HL-60 (cell line): Measurements from ENCODE around the gene TNIP3.

ENCODE experiments used
- DNase-seq, 2 experiments: peaks; one replicate each; pipeline ENCODE4 v3.0.0-alpha.2; 2010 to 2020; ENCODE audit warnings: low read depth in 1 of 2, low spot score in 1 of 2
- H3K27ac ChIP-seq: fragments of 250-450 bp; sonication (Bioruptor Pico); replicated peaks from 2 replicates; pipeline ENCODE4 v1.5.1; 2020; ENCODE audit warnings: mild to moderate bottlenecking, moderate library complexity
- H3K27me3 ChIP-seq: fragments of 250-450 bp; sonication (Bioruptor Pico); 2 replicates; pipeline ENCODE4 v1.5.1; 2021; ENCODE audit warnings: mild to moderate bottlenecking, moderate library complexity; ENCODE audit not compliant: insufficient read depth, poor library complexity, severe bottlenecking
- H3K4me3 ChIP-seq: replicated peaks from 2 replicates; pipeline ENCODE4 v1.5.1; 2011; ENCODE audit warnings: mild to moderate bottlenecking, control low read depth, low read length; ENCODE audit not compliant: insufficient read depth
- GABPA ChIP-seq: IDR thresholded peaks from 2 replicates; pipeline ENCODE4 v1.6.1; 2012; ENCODE audit warnings: low read depth
- POLR2AphosphoS5 ChIP-seq: IDR thresholded peaks from 2 replicates; pipeline ENCODE4 v1.6.1; 2012; ENCODE audit warnings: low read depth
- SPI1 ChIP-seq: IDR thresholded peaks from 2 replicates; pipeline ENCODE4 v1.6.1; 2012; ENCODE audit warnings: low read depth, mild to moderate bottlenecking, borderline replicate concordance
- TF ChIP-seq, protein P1 (sequence below): IDR thresholded peaks from one replicate; pipeline ENCODE4 v1.5.1; 2011; ENCODE audit warnings: low read length, control low read depth, inconsistent platforms; ENCODE audit not compliant: insufficient read depth
- TF ChIP-seq, protein P2 (sequence below): IDR thresholded peaks from 2 replicates; pipeline ENCODE4 v1.6.1; 2012; ENCODE audit warnings: low read depth; ENCODE audit not compliant: insufficient replicate concordance

The TNIP3 gene

DNA sequence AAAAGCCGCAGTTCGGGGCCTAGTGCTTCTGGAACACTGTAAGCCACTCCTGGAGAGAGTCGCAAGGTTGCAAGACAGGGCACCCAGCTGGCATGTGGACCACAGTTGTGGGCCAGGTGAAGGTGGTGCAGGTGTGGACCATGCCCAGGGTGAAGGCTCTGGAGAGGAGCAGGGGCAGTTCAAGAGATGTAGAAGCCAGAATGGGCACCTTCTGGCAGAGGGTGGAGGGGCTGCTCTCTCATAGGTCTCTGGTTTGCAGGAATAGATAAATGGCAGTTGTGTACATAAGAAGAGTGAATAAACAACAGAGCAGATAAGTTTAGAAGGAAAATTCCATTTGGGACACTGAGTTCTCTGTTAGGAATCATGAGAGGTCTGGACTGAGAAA lies 38.6 kb downstream of the TNIP3 start:
- TF ChIP-seq POLR2AphosphoS5 = no peak
- no peak for TF ChIP-seq GABPA
- no peak for TF ChIP-seq SPI1
- TF ChIP-seq, protein P1, sequence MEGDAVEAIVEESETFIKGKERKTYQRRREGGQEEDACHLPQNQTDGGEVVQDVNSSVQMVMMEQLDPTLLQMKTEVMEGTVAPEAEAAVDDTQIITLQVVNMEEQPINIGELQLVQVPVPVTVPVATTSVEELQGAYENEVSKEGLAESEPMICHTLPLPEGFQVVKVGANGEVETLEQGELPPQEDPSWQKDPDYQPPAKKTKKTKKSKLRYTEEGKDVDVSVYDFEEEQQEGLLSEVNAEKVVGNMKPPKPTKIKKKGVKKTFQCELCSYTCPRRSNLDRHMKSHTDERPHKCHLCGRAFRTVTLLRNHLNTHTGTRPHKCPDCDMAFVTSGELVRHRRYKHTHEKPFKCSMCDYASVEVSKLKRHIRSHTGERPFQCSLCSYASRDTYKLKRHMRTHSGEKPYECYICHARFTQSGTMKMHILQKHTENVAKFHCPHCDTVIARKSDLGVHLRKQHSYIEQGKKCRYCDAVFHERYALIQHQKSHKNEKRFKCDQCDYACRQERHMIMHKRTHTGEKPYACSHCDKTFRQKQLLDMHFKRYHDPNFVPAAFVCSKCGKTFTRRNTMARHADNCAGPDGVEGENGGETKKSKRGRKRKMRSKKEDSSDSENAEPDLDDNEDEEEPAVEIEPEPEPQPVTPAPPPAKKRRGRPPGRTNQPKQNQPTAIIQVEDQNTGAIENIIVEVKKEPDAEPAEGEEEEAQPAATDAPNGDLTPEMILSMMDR = no peak
- TF ChIP-seq, protein P2, sequence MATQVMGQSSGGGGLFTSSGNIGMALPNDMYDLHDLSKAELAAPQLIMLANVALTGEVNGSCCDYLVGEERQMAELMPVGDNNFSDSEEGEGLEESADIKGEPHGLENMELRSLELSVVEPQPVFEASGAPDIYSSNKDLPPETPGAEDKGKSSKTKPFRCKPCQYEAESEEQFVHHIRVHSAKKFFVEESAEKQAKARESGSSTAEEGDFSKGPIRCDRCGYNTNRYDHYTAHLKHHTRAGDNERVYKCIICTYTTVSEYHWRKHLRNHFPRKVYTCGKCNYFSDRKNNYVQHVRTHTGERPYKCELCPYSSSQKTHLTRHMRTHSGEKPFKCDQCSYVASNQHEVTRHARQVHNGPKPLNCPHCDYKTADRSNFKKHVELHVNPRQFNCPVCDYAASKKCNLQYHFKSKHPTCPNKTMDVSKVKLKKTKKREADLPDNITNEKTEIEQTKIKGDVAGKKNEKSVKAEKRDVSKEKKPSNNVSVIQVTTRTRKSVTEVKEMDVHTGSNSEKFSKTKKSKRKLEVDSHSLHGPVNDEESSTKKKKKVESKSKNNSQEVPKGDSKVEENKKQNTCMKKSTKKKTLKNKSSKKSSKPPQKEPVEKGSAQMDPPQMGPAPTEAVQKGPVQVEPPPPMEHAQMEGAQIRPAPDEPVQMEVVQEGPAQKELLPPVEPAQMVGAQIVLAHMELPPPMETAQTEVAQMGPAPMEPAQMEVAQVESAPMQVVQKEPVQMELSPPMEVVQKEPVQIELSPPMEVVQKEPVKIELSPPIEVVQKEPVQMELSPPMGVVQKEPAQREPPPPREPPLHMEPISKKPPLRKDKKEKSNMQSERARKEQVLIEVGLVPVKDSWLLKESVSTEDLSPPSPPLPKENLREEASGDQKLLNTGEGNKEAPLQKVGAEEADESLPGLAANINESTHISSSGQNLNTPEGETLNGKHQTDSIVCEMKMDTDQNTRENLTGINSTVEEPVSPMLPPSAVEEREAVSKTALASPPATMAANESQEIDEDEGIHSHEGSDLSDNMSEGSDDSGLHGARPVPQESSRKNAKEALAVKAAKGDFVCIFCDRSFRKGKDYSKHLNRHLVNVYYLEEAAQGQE = no peak
- Histone ChIP-seq H3K4me3 (no peak overlapping the region), H3K27me3 (no peaks in the 10 kb centered on the region), H3K27ac (no peak overlapping the region)
- DNase-seq = no peak

DNA sequence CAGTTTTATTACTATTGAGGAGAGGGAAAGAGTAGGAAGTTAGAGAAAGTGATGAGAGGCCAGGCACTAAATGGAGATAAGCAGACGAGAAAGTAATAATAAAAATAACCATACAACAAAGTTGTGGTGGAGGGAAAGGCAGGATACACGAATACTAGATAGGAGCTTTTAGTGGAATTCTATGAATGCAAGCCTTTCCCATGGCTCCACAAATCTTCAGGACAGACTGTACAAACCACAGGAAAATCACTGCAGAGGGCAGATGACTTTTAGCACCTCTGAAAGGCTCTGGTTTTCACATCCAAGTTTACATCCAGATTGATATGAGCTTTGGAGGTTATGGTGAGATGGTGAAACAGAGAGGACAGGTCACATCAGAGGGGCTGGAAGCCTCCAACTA lies 41.5 kb downstream of the TNIP3 start:
- no peaks in the 10 kb centered on the region for H3K27me3 ChIP-seq
- no peak for DNase-seq
- no peak overlapping the region for H3K4me3 ChIP-seq
- TF ChIP-seq SPI1 (no peak), GABPA (no peak), POLR2AphosphoS5 (no peak)
- TF ChIP-seq, protein P2 = no peak
- TF ChIP-seq, protein P1 = no peak
- no peak overlapping the region for H3K27ac ChIP-seq

DNA sequence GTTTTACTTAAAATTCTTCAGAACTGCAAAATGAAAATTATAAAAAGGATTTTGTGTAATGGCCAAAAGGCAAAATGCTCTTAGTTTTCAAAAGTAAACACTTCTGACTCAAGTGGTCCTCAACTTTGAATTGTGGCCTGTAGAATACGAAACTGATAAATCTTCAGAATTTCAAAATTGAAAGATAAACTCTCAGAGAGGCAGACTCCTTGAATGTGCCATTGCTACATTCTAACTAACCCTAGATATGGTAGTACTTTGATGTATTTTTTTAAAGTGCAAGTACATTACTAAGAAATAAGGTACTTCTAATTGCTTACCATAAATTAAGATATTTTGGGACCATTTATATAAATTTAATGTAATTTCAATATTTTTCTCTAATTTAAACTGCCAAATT lies 44.4 kb downstream of the TNIP3 start:
- no peaks in the 10 kb centered on the region for H3K27me3 ChIP-seq
- H3K27ac ChIP-seq = no peak overlapping the region
- no peak overlapping the region for H3K4me3 ChIP-seq
- DNase-seq = no peak
- TF ChIP-seq, protein P1 = no peak
- TF ChIP-seq SPI1 (no peak), POLR2AphosphoS5 (no peak), GABPA (no peak)
- TF ChIP-seq, protein P2 = no peak
